Measurements from ENCODE around the gene CAMK2N2. TPM values are rescaled to one million over a fixed set of nuclear protein-coding genes. Genes with fewer than 3 reads are reported as not detected.

The CAMK2N2 gene
- polyA plus RNA-seq, 3 donors = 0.19 TPM; not detected in 2

DNA sequence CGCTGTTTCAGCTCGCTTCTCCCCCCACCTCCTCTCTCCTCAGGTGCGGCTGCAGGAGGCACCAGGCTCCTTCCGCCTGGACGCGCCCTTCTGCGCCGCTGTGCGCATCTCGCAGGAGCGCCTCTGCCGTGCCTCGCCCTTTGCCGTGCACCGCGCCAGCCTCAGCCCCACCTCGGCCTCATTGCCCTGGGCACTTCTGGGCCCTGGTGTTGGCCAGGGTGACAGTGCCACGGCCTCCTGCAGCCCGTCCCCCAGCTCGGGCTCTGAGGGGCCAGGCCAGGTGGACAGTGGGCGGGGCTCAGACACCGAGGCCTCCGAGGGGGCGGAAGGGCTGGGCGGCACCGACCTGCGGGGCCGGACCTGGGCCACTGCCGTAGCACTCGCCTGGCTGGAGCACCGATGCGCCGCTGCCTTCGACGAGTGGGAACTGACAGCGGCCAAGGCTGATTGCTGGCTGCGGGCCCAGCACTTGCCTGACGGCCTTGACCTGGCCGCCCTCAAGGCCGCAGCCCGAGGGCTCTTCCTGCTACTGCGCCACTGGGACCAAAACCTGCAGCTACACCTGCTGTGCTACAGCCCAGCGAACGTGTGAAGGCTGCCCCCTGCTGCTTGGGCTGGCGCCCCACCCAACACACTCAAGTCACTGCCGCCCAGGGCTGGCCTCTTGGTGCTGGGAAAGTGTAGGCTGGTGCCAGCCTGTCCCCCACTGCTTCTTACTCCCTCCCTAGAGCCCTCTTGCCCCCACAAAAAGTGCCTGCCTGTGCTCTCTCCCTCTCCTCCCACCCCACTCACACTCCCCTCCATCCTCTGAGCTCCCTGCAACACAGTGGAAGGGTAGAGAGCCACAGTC, 19.7 kb downstream of the CAMK2N2 start:
- DNase-seq = no peak

DNA sequence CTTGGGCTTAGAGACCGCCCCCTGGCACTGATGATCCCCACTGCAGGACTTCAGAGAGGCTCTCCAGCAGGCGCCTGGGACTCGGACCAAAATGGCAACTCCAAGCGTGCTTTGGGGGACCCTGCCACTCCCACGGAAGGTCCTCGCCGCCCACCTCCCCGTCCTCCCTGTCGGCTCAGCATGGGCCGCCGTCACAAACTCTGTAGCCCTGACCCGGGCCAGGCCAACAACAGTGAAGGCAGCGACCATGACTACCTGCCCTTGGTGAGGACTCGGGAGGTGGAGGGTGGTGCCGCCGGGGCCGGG, 20.3 kb downstream of the CAMK2N2 start:
- no peak for DNase-seq

DNA sequence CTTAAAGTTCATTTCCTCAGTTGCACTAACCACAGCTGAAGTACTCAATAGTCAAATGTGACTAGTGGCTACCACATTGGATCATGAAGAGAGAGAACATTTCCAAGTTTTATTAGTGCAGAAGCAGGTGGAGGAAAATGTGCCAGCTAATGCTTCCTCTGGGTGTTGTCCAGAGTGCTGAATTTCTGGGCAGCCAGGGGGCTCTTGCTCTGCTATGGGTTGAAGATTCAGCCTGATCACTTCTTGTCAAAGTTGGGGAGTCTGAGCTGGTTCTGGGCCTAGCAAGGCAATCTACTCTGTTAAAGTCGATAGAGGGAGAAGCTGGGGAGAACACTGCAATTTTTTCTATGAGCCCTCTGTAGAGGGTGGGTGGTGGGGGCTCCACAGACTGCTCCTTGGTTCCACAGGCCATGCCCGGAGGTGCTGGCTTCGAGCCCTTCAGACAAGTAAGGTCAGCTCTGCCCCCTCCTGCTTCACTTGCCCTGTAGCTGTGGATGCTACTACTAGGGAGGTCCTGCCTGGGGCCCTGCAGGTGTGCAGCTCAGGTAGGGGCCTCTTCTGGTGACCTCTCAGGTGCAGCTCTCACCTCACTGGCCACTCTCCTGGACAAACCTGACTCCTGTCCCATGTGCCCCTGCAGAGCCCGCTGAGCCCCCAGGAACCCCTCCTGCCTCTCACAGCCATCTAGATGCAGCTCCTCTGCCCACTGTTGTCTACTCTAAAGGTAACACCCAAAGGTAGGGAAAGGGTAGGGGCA, 20.8 kb downstream of the CAMK2N2 start:
- no peak for DNase-seq

DNA sequence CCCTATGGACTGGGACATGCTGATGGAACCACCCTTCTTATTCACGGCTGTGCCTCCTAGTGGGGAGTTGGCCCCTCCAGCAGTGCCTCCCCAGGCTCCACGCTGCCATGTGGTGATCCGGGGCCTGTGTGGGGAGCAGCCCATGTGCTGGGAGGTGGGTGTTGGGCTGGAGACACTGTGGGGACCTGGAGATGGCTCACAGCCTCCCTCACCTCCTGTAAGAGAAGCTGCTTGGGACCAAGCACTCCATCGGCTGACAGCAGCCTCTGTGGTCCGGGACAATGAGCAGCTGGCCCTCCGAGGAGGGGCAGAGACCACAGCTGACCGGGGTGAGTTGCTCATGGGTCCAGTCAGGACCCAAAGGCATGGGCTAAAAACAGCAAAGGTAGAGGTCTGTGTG, 21.6 kb downstream of the CAMK2N2 start:
- DNase-seq = no peak

DNA sequence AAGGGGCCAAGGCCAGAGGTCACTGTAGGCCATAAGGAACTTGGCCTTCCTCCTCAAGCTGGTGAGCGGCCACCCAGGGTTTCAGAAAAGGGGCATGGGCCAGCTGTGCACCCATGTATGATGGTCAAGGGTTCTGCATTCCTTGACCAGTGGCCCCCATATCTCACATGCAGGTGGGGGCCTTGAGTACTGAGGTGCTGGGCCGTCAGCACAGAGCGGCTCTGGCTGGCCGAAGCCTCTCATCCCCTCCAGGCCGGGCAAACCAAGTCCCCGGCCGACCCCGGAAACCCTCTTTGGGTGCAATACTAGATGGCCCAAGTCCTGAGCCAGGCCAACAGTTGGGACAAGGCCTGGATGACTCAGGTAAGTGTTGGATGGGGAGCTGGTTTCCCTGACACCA, 22.1 kb downstream of the CAMK2N2 start:
- no peak for DNase-seq

DNA sequence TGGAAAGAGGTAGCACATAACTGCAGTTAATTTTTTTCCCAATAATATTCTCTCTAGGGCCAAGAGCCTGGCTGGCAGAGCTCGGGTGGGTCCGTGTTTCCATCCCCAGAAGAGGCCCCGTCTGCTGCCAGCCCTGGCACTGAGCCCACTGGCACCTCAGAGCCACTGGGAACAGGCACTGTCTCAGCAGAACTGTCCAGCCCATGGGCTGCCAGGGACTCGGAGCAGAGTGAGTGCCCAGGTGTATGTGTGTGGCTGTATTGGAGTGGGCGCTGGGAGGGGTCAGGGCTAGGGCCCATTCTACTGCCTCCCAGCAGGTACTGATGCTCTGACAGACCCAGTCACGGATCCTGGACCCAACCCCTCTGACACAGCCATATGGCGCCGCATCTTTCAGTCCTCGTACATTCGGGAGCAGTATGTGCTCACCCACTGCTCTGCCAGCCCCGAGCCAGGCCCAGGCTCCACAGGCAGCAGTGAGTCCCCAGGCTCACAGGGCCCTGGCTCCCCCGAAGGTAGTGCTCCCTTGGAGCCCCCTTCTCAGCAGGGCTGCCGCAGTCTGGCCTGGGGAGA, 23.0 kb downstream of the CAMK2N2 start:
- DNase-seq = no peak

- no peak for DNase-seq
These were observed 23.5 kb downstream of the CAMK2N2 start for GRCh38 chr3:184237807-184238206.

GRCh38 chr3:184237211-184237610, 24.1 kb downstream of the CAMK2N2 start:
- DNase-seq = no peak

GRCh38 chr3:184236636-184237035, 24.7 kb downstream of the CAMK2N2 start:
- DNase-seq = no peak

GRCh38 chr3:184236033-184236410, 25.3 kb downstream of the CAMK2N2 start:
- DNase-seq = no peak

GRCh38 chr3:184235381-184236032, 25.8 kb downstream of the CAMK2N2 start:
- DNase-seq = no peak

DNA sequence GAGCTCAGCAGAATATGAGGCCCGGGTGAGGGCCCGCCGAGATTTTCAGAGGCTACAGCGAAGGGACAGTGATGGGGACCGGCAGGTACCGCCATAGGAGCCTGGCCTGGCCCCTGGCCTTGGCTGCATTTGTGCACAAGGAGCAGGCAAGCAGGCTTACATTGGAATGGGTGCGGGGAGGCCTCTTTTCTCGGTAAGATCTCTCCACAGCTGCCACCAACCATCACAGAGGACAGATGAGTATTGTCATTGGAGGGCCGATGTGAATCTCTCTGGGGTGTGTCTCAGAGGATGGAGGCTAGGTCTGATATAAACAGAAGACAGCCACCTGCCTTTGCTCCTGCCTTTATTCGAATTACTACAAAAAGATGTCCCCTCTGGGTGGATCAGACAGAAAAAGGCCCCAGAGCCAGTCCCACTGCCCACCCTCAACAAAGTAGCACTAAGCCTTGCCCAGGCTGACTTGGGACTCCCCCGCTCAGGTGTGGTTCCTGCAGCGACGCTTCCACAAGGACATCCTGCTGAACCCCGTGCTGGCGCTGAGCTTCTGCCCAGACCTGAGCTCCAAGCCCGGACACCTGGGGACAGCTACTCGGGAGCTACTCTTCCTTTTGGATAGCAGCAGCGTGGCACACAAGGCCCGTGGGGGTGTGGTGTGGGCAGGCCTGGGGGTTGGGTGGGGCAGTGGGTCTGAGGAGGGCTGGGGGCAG, 26.5 kb downstream of the CAMK2N2 start:
- no peak for DNase-seq

DNA sequence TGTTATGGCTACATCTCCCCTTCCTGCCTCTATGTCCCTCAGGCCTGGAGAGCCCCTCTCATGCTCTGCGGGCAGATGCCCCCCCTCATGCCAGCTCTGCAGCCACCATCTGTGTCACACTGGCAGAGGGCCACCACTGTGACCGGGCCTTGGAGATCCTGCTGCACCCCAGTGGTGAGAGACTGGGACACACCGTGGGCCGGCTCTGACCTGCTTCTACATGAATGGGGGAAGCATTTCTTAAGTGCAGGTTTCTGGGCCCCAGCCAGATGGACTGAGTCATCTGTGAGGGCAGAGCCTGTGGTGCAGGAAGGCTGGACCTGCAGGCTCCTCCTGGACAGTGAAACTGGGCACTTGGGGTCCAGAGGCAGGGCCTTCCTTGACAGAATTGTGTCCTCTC, 27.1 kb downstream of the CAMK2N2 start:
- no peak for DNase-seq

DNA sequence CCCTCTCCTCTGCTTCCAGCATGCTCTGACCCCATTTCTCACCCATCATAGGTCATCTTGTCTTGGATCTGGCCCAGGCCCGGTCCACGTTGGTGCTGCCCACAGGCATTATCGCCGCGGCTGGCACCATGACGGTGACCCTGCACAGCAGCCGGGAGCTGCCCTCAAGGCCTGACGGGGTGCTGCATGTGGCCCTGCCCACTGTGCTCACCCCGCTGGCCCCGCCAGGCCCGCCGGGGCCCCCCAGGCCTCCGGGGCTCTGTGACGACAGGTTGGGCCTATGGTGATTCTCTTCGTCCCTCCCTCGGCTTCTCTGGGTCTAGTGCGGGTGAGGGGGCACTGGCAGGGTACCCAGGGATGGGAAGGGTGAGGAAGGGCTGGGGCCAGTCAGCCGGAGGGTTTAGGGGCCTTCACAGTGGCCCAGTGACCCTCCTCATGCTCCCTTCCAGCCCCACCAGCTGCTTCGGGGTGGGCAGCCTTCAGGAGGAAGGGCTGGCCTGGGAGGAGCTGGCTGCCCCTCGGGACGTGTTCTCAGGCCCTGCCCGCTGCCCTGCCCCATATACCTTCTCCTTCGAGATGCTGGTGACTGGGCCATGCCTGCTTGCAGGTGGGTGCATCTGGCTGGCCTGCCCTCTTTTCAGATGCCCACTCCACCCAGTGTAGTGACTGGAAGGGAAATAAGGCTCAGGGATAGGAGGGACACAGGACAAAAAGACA, 28.1 kb downstream of the CAMK2N2 start:
- DNase-seq = no peak

GRCh38 chr3:184231671-184232070, 29.7 kb downstream of the CAMK2N2 start:
- no peak for DNase-seq

GRCh38 chr3:184230603-184231528, 30.5 kb downstream of the CAMK2N2 start:
- no peak for DNase-seq

- no peak for DNase-seq
These were observed 31.2 kb downstream of the CAMK2N2 start for GRCh38 chr3:184230081-184230602.

DNA sequence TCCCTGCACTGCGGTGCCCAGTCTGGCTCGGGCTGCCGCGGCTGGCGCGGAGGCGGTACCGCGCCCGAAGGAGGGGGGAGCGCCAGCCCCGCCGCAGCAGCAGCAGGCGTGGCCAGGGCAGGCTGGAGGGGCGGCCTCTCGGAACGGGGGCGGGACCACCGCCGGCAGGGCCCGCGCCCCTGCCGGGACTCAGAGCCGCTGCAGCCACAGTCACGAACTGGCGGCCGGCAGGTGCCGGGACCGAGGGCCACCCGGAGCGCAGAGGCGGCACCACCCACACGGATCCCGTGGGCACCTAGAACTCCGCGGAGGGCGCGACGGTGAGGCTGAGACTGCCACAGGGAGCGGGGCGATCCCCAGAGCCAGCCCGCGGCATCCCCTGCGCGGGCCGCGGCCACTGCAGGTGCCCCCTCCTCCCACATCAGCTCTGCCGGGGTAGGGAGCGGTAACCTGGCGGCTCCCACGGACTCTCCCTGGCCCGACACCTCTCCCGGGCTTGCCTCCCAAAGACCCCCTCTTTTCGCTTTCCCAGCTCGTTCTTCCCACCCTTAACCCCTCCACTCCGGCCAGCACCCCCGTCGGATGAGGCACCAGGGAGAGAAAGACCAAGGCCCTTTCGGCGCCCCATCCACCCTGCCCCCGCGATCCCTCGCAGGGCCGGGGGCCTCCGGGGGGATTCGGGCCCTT, 31.8 kb downstream of the CAMK2N2 start, which contains the start of gene VWA5B2:
TSS of gene VWA5B2 (plus strand) at position 192 of the 687 bp plus-strand sequence. CDS start 944 bp downstream, outside the sequence.
- no peak for DNase-seq
